Measurements from ENCODE around the gene HNMT. TPM values are rescaled to one million over a fixed set of nuclear protein-coding genes. Genes with fewer than 3 reads are reported as not detected.

Gene HNMT
- total and polyA plus RNA-seq, 2 of the 8 experiments (the other 6 are each of a cell fraction or from before 2014, with no cell fraction given): 1.6 to 3.6 TPM

DNA sequence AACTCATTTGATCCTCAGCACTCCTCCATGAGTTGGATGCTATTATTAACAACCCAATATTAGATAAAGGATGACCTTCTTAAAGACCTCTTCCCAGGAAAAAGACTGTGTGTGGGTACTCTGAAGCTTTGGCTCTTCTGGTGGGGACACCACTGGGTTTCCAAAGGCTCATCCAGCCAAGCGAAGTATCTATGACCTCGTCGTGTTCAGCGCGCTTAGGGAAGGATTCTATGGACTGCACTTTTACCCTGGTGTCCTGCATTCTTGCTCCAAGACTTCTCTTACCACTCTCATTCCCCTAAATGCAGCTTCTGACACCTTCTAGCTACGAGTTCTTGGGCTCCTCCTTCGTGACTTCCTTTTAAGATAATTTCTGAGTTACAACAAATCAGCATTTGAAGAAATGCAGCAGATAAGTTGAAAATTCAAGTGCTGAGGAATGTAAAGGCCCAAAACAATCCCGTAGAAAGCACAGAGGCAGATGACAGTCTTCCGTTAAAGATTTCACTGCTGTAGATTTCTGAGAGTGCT lies 673 bp upstream of the HNMT start:
- H3K27me3 ChIP-seq (replicated peaks in 1 of 4; ENCODE audit: control insufficient read depth in 3 of 4, extremely low read depth in 1 of 4, insufficient read depth in 3 of 4, low read length in 3 of 4): no peaks in the 10 kb centered on the region
- peaks cover 0 to 12% (median 5%) of the 10 kb centered on the region in 4 experiments; a peak in 5 of 7 replicates for H3K4me1 ChIP-seq (replicated peaks in 1 of 4; ENCODE audit: control insufficient read depth in 3 of 4, insufficient read depth in 4 of 4, low read length in 3 of 4)
- no peak overlapping the region for H2BK15ac ChIP-seq (ENCODE audit: low read length)
- no peak overlapping the region for H2BK5ac ChIP-seq (ENCODE audit: low read depth, low read length)
- no peak for DNase-seq (ENCODE audit: low read depth in 1 of 2, low spot score in 2 of 2)
- peak overlapping the region; percentile 39 for H4K91ac ChIP-seq (replicated peaks; ENCODE audit: insufficient read length, low read length)
- no peak for TF ChIP-seq EZH2 (IDR thresholded peaks at IDR 0.05; ENCODE audit: low read depth, low read length, severe bottlenecking)
- no peak for TF ChIP-seq BCL11A (IDR thresholded peaks at IDR 0.05; ENCODE audit: low read depth in 2 of 2, low read length in 2 of 2)
- no peak for TF ChIP-seq MAFK (IDR thresholded peaks at IDR 0.05; ENCODE audit: low read depth, low read length)
- TF ChIP-seq TCF12 (IDR thresholded peaks at IDR 0.05; ENCODE audit: low read depth, low read length): no peak
- TF ChIP-seq ASH2L (IDR thresholded peaks at IDR 0.05; ENCODE audit: low read length): no peak
- TF ChIP-seq CBX8 (IDR thresholded peaks at IDR 0.05; ENCODE audit: borderline replicate concordance, low read depth, low read length): no peak
- no peak for TF ChIP-seq PHF8 (conservative IDR thresholded peaks at IDR 0.05; ENCODE audit: low read depth, low read length)
- TF ChIP-seq POLR2AphosphoS5 (IDR thresholded peaks at IDR 0.05; ENCODE audit: low read depth, low read length): no peak
- no peak for TF ChIP-seq JUND (IDR thresholded peaks at IDR 0.05; ENCODE audit: low read length)
- H2BK120ac ChIP-seq (replicated peaks; ENCODE audit: low read depth, low read length): peak overlapping the region; percentile 60
- H3K23ac ChIP-seq (ENCODE audit: insufficient read length): no peak overlapping the region
- WGBS, 2 experiments (ENCODE audit: extremely low coverage in 1 of 2, insufficient coverage in 1 of 2, insufficient read length in 1 of 2, insufficient replicate concordance in 2 of 2, low coverage in 1 of 2, low lambda C conversion rate in 2 of 2, missing lambda C conversion rate in 1 of 2): 84% methylated on average over 9 of the region's 9 CpGs; no CpG with 5 or more reads in 1 of the 2 experiments
- H3K4me2 ChIP-seq (ENCODE audit: insufficient read depth in 1 of 2, low read depth in 2 of 2, low read length in 2 of 2): peak overlapping the region; percentile 54 to 67
- H3K9me3 ChIP-seq (ENCODE audit: insufficient read depth in 2 of 2, low read depth in 1 of 2, low read length in 1 of 2): no peaks in the 10 kb centered on the region
- H4K20me1 ChIP-seq (replicated peaks in 1 of 2; ENCODE audit: control insufficient read depth in 1 of 2, insufficient read depth in 2 of 2, low read length in 2 of 2): no peaks in the 10 kb centered on the region
- H3K79me2 ChIP-seq (ENCODE audit: control insufficient read depth in 1 of 2, insufficient read depth in 2 of 2, low read length in 2 of 2): no peaks in the 10 kb centered on the region
- H3K4ac ChIP-seq (replicated peaks; ENCODE audit: insufficient read length, low read depth, low read length): no peak overlapping the region
- POLR2A ChIA-PET (ENCODE audit: partially characterized antibody): interaction anchor here (1.4 kb wide), 1 partner anchor 11 kb away, joined by 5 read pairs; no protein-coding TSS in a partner anchor
- H2BK12ac ChIP-seq (ENCODE audit: low read depth, low read length): peak overlapping the region; percentile 91
- no peaks in the 10 kb centered on the region for H3K23me2 ChIP-seq (ENCODE audit: low read depth, low read length)
- H3K4me3 ChIP-seq (ENCODE audit: extremely low read depth in 1 of 4, insufficient read depth in 2 of 4, low read depth in 3 of 4, low read length in 4 of 4): peak overlapping the region in 1 of 4 experiments; percentile 38; a peak in 1 of 8 replicates
- peak overlapping the region; percentile 100 for H2AFZ ChIP-seq (ENCODE audit: low read length)
- H3K56ac ChIP-seq (replicated peaks; ENCODE audit: insufficient read length, low read depth, low read length): no peak overlapping the region
- H2AK5ac ChIP-seq (ENCODE audit: low read depth, low read length): no peak overlapping the region
- H2BK20ac ChIP-seq (ENCODE audit: low read length): peak overlapping the region; percentile 75; the same call in 1 of the 2 replicates
- H3K27ac ChIP-seq (ENCODE audit: low read depth, low read length): no peak overlapping the region; the same call in 1 of the 2 replicates
- peak overlapping the region; percentile 9; the same call in 1 of the 2 replicates for H3K18ac ChIP-seq (ENCODE audit: extremely low read depth, low read length)
- FAIRE-seq: no peak
- H3K14ac ChIP-seq (ENCODE audit: insufficient read length): no peak overlapping the region
- no peaks in the 10 kb centered on the region for H3K79me1 ChIP-seq (ENCODE audit: low read depth, low read length)
- H4K8ac ChIP-seq (ENCODE audit: extremely low read depth, insufficient read depth, low read length): no peak overlapping the region
- no peak overlapping the region for H4K5ac ChIP-seq (ENCODE audit: insufficient read length, low read depth, low read length)
- no peak overlapping the region for H3K9ac ChIP-seq (replicated peaks in 1 of 4; ENCODE audit: extremely low read depth in 1 of 4, low read depth in 3 of 4, low read length in 3 of 4)
- no peaks in the 10 kb centered on the region for H3K36me3 ChIP-seq (ENCODE audit: control insufficient read depth in 2 of 4, insufficient read depth in 4 of 4, low read length in 3 of 4)
- CTCF ChIA-PET (ENCODE audit: partially characterized antibody): interaction anchor here (0.7 to 1.0 kb wide), 3 partner anchors 190 to 839 kb away, joined by 3 to 5 read pairs (median 3); no protein-coding TSS in a partner anchor
